Measurements from ENCODE around the gene DIDO1. TPM values are rescaled to one million over a fixed set of nuclear protein-coding genes. Genes with fewer than 3 reads are reported as not detected.
A peak's percentile ranks its signal among the peaks of the same experiment; 100 is the strongest.

The DIDO1 gene
- total RNA-seq, 4 donors from 2014 or later = 68.3 to 135 (median 88.0) TPM

GRCh38 chr20:62831361-62831788 is 94.9 kb downstream of the DIDO1 start:
- Histone ChIP-seq H3K27me3 (peaks cover 7% of the 10 kb centered on the region), H3K36me3 (no peaks in the 10 kb centered on the region), H3K4me3 (peak overlapping the region in 1 of 4 donors; percentile 11), H3K27ac (peak overlapping the region; percentile 5 to 83 (median 75)), H3K4me1 (peaks cover 20 to 30% (median 26%) of the 10 kb centered on the region in 4 donors), H3K9me3 (no peaks in the 10 kb centered on the region)
- in situ Hi-C loops (cut with MboI; ENCODE audit: low pct_ligation_motif_present in 1 of 4, low pct_unique_long_range_greater_than_20kb in 1 of 4, low sequenced_read_pairs in 3 of 4) (no loop called here), intact Hi-C loops (cut with DNase I; ENCODE audit: low total_unique reads) (no loop called here)
- peak; percentile 76 for DNase-seq
- 46% methylated on average over 5 of the region's 10 CpGs; no CpG with 5 or more reads in 1 of the 2 donors for WGBS, 2 donors (ENCODE audit: low coverage in 1 of 2)
- TF ChIP-seq EP300 (IDR thresholded peaks at IDR 0.05; ENCODE audit: low read depth) = no peak
- TF ChIP-seq POLR2AphosphoS5 (IDR thresholded peaks at IDR 0.05) = no peak
- no peak for TF ChIP-seq CTCF (IDR thresholded peaks at IDR 0.05)
- no peak for TF ChIP-seq POLR2A (IDR thresholded peaks at IDR 0.05)

DNA sequence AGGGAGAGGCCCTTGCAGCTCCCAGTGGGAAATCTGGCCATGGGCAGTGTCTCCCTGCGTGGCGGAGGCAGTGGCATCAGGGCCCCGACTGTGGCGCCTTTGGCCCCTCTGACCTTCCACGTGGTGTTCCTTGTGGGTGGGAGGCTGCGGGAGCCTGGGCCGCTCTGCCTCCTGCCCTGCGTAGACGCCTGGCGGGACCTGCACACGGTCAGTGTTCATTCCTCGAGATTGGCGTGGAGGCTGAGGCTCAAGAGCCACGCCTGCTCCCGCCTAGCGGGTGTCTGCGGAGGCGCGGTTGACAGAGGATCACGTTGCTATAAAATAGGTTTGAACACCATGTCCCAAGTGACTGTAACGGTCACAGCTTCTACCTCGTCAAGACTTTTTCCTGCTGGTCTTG is 95.5 kb downstream of the DIDO1 start:
- intact Hi-C loops (cut with DNase I; ENCODE audit: low total_unique reads) = no loop called here
- H3K27me3 ChIP-seq = peaks cover 1% of the 10 kb centered on the region
- peaks cover 20 to 30% (median 26%) of the 10 kb centered on the region in 4 donors for H3K4me1 ChIP-seq
- WGBS, 2 donors (ENCODE audit: low coverage in 1 of 2) = 85% methylated on average over 19 of the region's 22 CpGs; no CpG with 5 or more reads in 1 of the 2 donors
- H3K9me3 ChIP-seq = no peaks in the 10 kb centered on the region
- H3K36me3 ChIP-seq = no peaks in the 10 kb centered on the region
- H3K27ac ChIP-seq = peak overlapping the region in 2 of 4 donors; percentile 80 to 83
- in situ Hi-C loops (cut with MboI; ENCODE audit: low pct_ligation_motif_present in 1 of 4, low pct_unique_long_range_greater_than_20kb in 1 of 4, low sequenced_read_pairs in 3 of 4) = no loop called here
- no peak for DNase-seq
- peak in 2 of 5 experiments; percentile 29 to 34 for TF ChIP-seq CTCF (IDR thresholded peaks at IDR 0.05)
- TF ChIP-seq POLR2AphosphoS5 (IDR thresholded peaks at IDR 0.05) = no peak
- no peak overlapping the region for H3K4me3 ChIP-seq

DNA sequence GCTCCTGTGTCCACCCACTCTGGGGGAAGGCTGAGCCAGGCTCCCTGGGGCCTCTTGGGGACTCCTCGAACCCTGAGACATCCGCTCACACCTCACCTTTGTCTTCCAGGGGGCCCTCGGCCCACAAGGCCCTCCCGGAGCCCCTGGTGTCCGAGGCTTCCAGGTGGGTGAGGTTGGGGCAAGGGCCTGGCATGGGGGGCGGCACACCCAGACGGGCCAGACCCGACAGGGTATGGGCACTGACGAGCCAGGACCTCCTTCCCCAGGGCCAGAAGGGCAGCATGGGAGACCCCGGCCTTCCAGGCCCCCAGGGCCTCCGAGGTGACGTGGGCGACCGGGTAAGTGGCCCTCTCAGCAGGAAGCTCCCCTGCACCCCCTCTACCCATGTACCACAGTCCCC is 96.1 kb downstream of the DIDO1 start:
- Histone ChIP-seq H3K4me3 (no peak overlapping the region), H3K27me3 (no peaks in the 10 kb centered on the region), H3K36me3 (no peaks in the 10 kb centered on the region), H3K4me1 (peaks cover 20 to 31% (median 26%) of the 10 kb centered on the region in 4 donors), H3K27ac (no peak overlapping the region), H3K9me3 (no peaks in the 10 kb centered on the region)
- no peak for DNase-seq
- WGBS, 2 donors (ENCODE audit: low coverage in 1 of 2) = 91% methylated on average over 14 of the region's 14 CpGs; no CpG with 5 or more reads in 1 of the 2 donors
- in situ Hi-C loops (cut with MboI; ENCODE audit: low pct_ligation_motif_present in 1 of 4, low pct_unique_long_range_greater_than_20kb in 1 of 4, low sequenced_read_pairs in 3 of 4) (no loop called here), intact Hi-C loops (cut with DNase I; ENCODE audit: low total_unique reads) (no loop called here)
- no peak for TF ChIP-seq POLR2AphosphoS5 (IDR thresholded peaks at IDR 0.05)
- TF ChIP-seq EP300 (IDR thresholded peaks at IDR 0.05; ENCODE audit: low read depth) = no peak
- TF ChIP-seq POLR2A (IDR thresholded peaks at IDR 0.05) = no peak
- no peak for TF ChIP-seq CTCF (IDR thresholded peaks at IDR 0.05)

- no peak overlapping the region for H3K27ac ChIP-seq
- TF ChIP-seq CTCF (IDR thresholded peaks at IDR 0.05) (no peak), POLR2AphosphoS5 (IDR thresholded peaks at IDR 0.05) (no peak), EP300 (IDR thresholded peaks at IDR 0.05; ENCODE audit: low read depth) (no peak), POLR2A (IDR thresholded peaks at IDR 0.05) (no peak)
- intact Hi-C loops (cut with DNase I; ENCODE audit: low total_unique reads) = no loop called here
Measured at GRCh38 chr20:62829231-62830230, 96.8 kb downstream of the DIDO1 start.

More at GRCh38 chr20:62829231-62830230, 96.8 kb downstream of the DIDO1 start:
- Histone ChIP-seq H3K27me3 (no peaks in the 10 kb centered on the region), H3K4me3 (no peak overlapping the region), H3K4me1 (peaks cover 22 to 37% (median 32%) of the 10 kb centered on the region in 4 donors), H3K9me3 (no peaks in the 10 kb centered on the region), H3K36me3 (no peaks in the 10 kb centered on the region)
- in situ Hi-C loops (cut with MboI; ENCODE audit: low pct_ligation_motif_present in 1 of 4, low pct_unique_long_range_greater_than_20kb in 1 of 4, low sequenced_read_pairs in 3 of 4) = no loop called here
- 94% methylated on average over 28 of the region's 32 CpGs; no CpG with 5 or more reads in 1 of the 2 donors for WGBS, 2 donors (ENCODE audit: low coverage in 1 of 2)
- no peak for DNase-seq
